Measurements from ENCODE around the gene MATK. TPM values are rescaled to one million over a fixed set of nuclear protein-coding genes. Genes with fewer than 3 reads are reported as not detected.

The MATK gene
- total RNA-seq, 1 experiment from 2014 or later = 28.3 TPM

GRCh38 chr19:3743486-3743885 lies 42.7 kb downstream of the MATK start:
- no peak overlapping the region for H3K4me3 Mint-ChIP-seq
- ATAC-seq (peak; percentile 82), DNase-seq (ENCODE audit: low spot score) (no peak)
- H3K9me3 Mint-ChIP-seq = no peaks in the 10 kb centered on the region
- POLR2A ChIA-PET = no interaction called here
- CTCF ChIA-PET = interaction anchor here (0.8 to 1.2 kb wide), 3 partner anchors 18 to 51 kb away, joined by 3 to 4 read pairs (median 3); partner anchors contain the start of gene APBA3
- no peaks in the 10 kb centered on the region for H3K27me3 Mint-ChIP-seq (ENCODE audit: low read depth)
- TF ChIP-seq USF1 (CRISPR knock-in tag; IDR thresholded peaks at IDR 0.05) (peak; percentile 84), CREB1 (CRISPR knock-in tag; IDR thresholded peaks at IDR 0.05) (no peak)
- TF ChIP-seq, protein P1, sequence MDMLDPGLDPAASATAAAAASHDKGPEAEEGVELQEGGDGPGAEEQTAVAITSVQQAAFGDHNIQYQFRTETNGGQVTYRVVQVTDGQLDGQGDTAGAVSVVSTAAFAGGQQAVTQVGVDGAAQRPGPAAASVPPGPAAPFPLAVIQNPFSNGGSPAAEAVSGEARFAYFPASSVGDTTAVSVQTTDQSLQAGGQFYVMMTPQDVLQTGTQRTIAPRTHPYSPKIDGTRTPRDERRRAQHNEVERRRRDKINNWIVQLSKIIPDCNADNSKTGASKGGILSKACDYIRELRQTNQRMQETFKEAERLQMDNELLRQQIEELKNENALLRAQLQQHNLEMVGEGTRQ (CRISPR knock-in tag; IDR thresholded peaks at IDR 0.05) = peak; percentile 83
- H3K4me1 Mint-ChIP-seq = no peaks in the 10 kb centered on the region
- H3K36me3 Mint-ChIP-seq = no peaks in the 10 kb centered on the region
- peak overlapping the region; percentile 50; the same call in 1 of the 2 replicates for H3K27ac Mint-ChIP-seq

DNA sequence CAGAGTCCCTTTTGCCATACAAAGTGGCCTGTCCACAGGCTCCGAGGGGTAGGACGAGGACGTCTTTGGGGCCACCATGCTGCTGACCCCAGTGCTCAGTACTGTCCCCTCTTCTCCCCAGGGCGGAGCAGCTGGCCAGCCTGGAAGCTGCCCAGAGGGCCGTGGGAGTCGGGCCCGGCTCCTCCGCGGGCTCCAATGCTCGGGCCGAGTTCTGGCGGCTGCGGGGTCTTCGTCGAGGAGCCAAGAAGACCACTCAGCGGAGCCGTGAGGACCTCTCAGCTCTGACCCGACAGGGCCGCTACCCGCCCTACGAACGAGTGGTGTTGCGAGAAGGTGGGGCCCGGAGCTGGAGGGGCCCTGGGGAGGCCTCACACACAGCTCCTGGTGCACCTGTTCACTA lies 45.8 kb downstream of the MATK start:
- DNase-seq (ENCODE audit: low spot score) (no peak), ATAC-seq (no peak)
- ChIA-PET CTCF (interaction anchor here (2.6 kb wide), 1 partner anchor 82 kb away, joined by 7 read pairs; no protein-coding TSS in a partner anchor), POLR2A (no interaction called here)
- Mint-ChIP-seq H3K27me3 (ENCODE audit: low read depth) (no peaks in the 10 kb centered on the region), H3K36me3 (peaks cover 8% of the 10 kb centered on the region; the same call in 1 of the 2 replicates), H3K27ac (no peak overlapping the region), H3K4me3 (no peak overlapping the region), H3K4me1 (no peaks in the 10 kb centered on the region), H3K9me3 (no peaks in the 10 kb centered on the region)
- TF ChIP-seq KAT7 (CRISPR knock-in tag; IDR thresholded peaks at IDR 0.05; ENCODE audit: borderline replicate concordance) = no peak
- TF ChIP-seq, protein P2, sequence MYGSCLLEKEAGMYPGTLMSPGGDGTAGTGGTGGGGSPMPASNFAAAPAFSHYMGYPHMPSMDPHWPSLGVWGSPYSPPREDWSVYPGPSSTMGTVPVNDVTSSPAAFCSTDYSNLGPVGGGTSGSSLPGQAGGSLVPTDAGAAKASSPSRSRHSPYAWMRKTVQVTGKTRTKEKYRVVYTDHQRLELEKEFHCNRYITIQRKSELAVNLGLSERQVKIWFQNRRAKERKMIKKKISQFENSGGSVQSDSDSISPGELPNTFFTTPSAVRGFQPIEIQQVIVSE (CRISPR knock-in tag; IDR thresholded peaks at IDR 0.05; ENCODE audit: borderline replicate concordance) = no peak
- TF ChIP-seq, protein P3, sequence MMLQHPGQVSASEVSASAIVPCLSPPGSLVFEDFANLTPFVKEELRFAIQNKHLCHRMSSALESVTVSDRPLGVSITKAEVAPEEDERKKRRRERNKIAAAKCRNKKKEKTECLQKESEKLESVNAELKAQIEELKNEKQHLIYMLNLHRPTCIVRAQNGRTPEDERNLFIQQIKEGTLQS (CRISPR knock-in tag; conservative IDR thresholded peaks at IDR 0.05) = no peak
- TF ChIP-seq SP1 (CRISPR knock-in tag; conservative IDR thresholded peaks at IDR 0.05) = no peak
- TF ChIP-seq, protein P4, sequence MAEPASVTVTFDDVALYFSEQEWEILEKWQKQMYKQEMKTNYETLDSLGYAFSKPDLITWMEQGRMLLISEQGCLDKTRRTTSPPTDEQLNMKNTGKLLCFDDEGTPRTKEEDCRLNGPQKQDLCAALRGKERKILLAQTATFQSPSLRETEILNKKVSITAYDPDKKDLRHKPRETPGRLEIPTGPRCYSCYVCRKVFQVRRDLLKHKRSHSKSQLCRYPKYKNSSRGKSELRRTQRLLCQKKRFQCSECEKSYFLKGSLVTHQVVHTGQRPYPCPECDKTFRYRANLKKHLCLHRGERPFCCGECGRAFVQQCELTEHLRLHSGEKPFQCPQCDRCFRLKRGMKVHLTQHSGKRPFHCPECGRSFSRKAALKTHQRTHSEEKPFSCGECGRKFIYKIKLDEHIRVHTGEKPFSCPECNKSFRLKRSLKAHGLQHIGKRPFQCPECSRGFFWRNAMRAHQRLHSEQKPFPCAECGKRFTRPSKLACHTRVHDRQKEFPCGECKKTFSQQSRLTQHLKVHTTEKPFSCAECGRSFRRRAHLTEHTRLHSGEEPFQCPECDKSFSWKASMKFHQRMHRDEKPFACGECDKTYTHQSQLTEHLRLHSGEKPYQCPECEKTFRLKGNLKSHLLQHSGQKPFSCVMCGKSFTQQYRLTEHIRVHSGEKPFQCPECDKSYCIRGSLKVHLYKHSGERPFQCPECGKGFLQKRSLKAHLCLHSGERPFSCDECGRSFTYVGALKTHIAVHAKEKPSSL (CRISPR knock-in tag; conservative IDR thresholded peaks at IDR 0.05) = no peak
- no peak for TF ChIP-seq JAZF1 (CRISPR knock-in tag; IDR thresholded peaks at IDR 0.05)
- no peak for TF ChIP-seq NR3C1 (CRISPR knock-in tag; conservative IDR thresholded peaks at IDR 0.05; ENCODE audit: low read depth)

DNA sequence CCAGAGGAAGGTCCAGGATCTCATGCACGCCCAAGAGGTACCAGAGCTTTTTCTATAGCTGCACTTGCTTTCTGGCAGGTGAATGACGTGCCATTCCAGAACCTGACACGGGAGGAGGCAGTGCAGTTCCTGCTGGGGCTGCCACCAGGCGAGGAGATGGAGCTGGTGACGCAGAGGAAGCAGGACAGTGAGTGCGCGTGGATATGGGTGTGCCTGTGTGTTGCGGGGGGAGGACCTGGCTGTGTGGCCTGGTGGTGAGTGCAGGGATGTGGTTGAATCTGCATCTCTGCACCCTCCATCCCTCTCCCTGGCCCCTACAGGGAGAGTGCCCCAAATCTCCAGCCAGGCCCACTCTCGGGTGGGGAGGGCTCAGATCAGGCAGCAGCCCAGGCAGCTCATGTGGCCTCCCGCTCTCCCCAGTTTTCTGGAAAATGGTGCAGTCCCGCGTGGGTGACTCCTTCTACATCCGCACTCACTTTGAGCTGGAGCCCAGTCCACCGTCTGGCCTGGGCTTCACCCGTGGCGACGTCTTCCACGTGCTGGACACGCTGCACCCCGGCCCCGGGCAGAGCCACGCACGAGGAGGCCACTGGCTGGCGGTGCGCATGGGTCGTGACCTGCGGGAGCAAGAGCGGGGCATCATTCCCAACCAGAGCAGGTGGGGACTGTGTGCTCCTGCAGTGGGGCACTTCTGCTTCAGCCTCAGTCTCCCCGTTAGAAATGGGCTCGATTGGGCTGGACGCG lies 47.5 kb downstream of the MATK start:
- CTCF ChIA-PET = no interaction called here
- Mint-ChIP-seq H3K27ac (no peak overlapping the region), H3K9me3 (no peaks in the 10 kb centered on the region), H3K27me3 (ENCODE audit: low read depth) (no peaks in the 10 kb centered on the region), H3K36me3 (peaks cover 8% of the 10 kb centered on the region; the same call in 1 of the 2 replicates), H3K4me1 (no peaks in the 10 kb centered on the region), H3K4me3 (no peak overlapping the region)
- POLR2A ChIA-PET = no interaction called here
- DNase-seq (ENCODE audit: low spot score) = no peak
- no peak for ATAC-seq
- no peak for TF ChIP-seq USF1 (CRISPR knock-in tag; IDR thresholded peaks at IDR 0.05)
- no peak for TF ChIP-seq FOXJ3 (CRISPR knock-in tag; IDR thresholded peaks at IDR 0.05; ENCODE audit: borderline replicate concordance)
- no peak for TF ChIP-seq EMX1 (CRISPR knock-in tag; IDR thresholded peaks at IDR 0.05)
- TF ChIP-seq ZNF219 (CRISPR knock-in tag; IDR thresholded peaks at IDR 0.05; ENCODE audit: borderline replicate concordance) = no peak
- no peak for TF ChIP-seq TCF7 (CRISPR knock-in tag; IDR thresholded peaks at IDR 0.05; ENCODE audit: low read depth)
- TF ChIP-seq, protein P5, sequence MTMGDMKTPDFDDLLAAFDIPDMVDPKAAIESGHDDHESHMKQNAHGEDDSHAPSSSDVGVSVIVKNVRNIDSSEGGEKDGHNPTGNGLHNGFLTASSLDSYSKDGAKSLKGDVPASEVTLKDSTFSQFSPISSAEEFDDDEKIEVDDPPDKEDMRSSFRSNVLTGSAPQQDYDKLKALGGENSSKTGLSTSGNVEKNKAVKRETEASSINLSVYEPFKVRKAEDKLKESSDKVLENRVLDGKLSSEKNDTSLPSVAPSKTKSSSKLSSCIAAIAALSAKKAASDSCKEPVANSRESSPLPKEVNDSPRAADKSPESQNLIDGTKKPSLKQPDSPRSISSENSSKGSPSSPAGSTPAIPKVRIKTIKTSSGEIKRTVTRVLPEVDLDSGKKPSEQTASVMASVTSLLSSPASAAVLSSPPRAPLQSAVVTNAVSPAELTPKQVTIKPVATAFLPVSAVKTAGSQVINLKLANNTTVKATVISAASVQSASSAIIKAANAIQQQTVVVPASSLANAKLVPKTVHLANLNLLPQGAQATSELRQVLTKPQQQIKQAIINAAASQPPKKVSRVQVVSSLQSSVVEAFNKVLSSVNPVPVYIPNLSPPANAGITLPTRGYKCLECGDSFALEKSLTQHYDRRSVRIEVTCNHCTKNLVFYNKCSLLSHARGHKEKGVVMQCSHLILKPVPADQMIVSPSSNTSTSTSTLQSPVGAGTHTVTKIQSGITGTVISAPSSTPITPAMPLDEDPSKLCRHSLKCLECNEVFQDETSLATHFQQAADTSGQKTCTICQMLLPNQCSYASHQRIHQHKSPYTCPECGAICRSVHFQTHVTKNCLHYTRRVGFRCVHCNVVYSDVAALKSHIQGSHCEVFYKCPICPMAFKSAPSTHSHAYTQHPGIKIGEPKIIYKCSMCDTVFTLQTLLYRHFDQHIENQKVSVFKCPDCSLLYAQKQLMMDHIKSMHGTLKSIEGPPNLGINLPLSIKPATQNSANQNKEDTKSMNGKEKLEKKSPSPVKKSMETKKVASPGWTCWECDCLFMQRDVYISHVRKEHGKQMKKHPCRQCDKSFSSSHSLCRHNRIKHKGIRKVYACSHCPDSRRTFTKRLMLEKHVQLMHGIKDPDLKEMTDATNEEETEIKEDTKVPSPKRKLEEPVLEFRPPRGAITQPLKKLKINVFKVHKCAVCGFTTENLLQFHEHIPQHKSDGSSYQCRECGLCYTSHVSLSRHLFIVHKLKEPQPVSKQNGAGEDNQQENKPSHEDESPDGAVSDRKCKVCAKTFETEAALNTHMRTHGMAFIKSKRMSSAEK (CRISPR knock-in tag; IDR thresholded peaks at IDR 0.05; ENCODE audit: borderline replicate concordance) = no peak
- TF ChIP-seq KAT7 (CRISPR knock-in tag; IDR thresholded peaks at IDR 0.05; ENCODE audit: borderline replicate concordance) = no peak
- no peak for TF ChIP-seq MXD4 (CRISPR knock-in tag; IDR thresholded peaks at IDR 0.05; ENCODE audit: borderline replicate concordance)
- TF ChIP-seq IRF2 (CRISPR knock-in tag; IDR thresholded peaks at IDR 0.05; ENCODE audit: borderline replicate concordance, low read depth) = no peak
- TF ChIP-seq ETV6 (CRISPR knock-in tag; IDR thresholded peaks at IDR 0.05) = no peak
- no peak for TF ChIP-seq ZSCAN18 (CRISPR knock-in tag; IDR thresholded peaks at IDR 0.05)
